Fibroblast of villous mesenchyme (primary cell): ENCODE data around the gene DPYSL4. TPM values are rescaled to one million over a fixed set of nuclear protein-coding genes. Genes with fewer than 3 reads are reported as not detected.
"Not testable (repeated sequence)": the region's sequence is repeated elsewhere in the genome, so short reads cannot be mapped to it uniquely, and the experiment has no call there.

Experiments
- DNase-seq: peaks from one replicate; pipeline ENCODE4 v3.0.0-alpha.2; 2010; ENCODE audit warnings: low read depth
- H3K4me3 ChIP-seq: 2 replicates; pipeline ENCODE4 v1.5.1; 2011; ENCODE audit warnings: low read depth, mild to moderate bottlenecking, low read length
- CTCF ChIP-seq: IDR thresholded peaks from 2 replicates; pipeline ENCODE4 v1.5.1; 2012; ENCODE audit warnings: low read depth, mild to moderate bottlenecking, low read length; ENCODE audit not compliant: insufficient read depth
- total RNA-seq: library from RNA; depleted of rRNA; stranded (reverse); fragments of >200 nt; gene quantifications from 2 replicates; pipeline ENCODE4 v1.2.3, GENCODE V29; 2012

Gene DPYSL4
- total RNA-seq, 1 donor = 0.86 TPM

- H3K4me3 ChIP-seq = no peak overlapping the region
- no peak for TF ChIP-seq CTCF
- no peak for DNase-seq
Measured at GRCh38 chr10:132212816-132213215, 26.1 kb downstream of the DPYSL4 start.

GRCh38 chr10:132213917-132214316, 27.2 kb downstream of the DPYSL4 start:
- no peak for TF ChIP-seq CTCF
- H3K4me3 ChIP-seq = no peak overlapping the region
- no peak for DNase-seq

DNA sequence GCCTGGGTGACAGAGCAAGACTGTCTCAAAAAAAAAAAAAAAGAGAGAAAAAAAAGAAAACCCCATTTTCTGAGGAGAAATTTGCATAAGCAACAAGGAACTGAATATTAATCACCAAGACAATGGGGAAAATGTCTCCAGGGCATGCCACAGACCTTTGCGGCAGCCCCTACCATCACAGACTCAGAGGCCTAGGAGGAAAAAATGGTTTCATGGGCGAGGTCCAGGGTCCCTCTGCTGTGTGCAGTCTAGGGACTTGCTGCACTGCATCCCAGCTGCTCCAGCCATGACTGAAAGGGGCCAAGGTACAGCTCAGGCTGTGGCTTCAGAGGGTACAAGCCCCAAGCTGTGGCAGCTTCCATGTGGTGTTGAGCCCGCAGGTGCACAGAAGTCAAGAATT, 29.7 kb downstream of the DPYSL4 start:
- H3K4me3 ChIP-seq, DNase-seq: not testable (repeated sequence)

- H3K4me3 ChIP-seq = no peak overlapping the region
- no peak for DNase-seq
Measured at GRCh38 chr10:132219486-132219885, 32.7 kb downstream of the DPYSL4 start.

DNA sequence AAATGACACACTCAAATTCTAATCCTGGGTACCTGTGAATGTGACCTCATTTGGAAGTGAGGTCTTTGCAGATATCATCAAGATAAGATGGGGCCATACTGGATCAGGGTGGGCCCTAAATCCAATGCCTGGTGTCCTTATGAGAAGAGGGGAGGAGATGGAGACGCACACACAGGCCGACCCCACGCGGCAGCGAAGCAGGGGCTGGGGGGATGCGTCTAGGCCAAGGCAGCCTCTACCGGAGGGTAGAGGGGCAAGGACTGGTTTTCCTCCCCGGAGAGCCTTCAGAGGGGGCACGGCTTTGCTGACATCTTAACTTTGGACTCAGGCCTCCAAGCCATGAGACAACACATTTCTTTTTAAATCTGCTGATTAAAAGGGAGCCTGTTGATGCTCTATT, 33.3 kb downstream of the DPYSL4 start:
- H3K4me3 ChIP-seq = no peak overlapping the region
- no peak for TF ChIP-seq CTCF
- DNase-seq = no peak

More at GRCh38 chr10:132219486-132219885, 32.7 kb downstream of the DPYSL4 start:
- TF ChIP-seq CTCF = no peak

- not testable (repeated sequence) for H3K4me3 ChIP-seq, DNase-seq
Measured at GRCh38 chr10:132220996-132221395, 34.2 kb downstream of the DPYSL4 start.

DNA sequence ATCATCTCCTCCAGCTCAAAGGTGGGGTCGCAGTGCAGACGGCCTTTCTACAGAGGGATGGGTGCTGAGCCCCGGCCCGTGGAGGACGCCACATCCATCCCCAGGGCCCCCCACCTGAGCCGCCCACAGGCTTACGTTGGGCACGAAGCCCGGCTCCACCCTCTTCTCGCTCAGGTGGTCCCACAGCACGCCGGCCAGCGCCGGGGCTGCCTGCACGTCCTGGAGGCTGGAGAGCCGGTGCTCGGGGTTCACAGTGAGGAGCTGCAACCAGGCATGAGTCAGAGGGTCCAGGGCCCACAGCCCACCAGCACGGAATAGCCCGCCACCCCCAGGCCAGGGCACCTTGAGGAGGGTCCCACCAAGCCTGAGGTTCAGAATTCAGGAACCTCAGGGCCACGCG, 36.0 kb downstream of the DPYSL4 start:
- TF ChIP-seq CTCF = no peak

DNA sequence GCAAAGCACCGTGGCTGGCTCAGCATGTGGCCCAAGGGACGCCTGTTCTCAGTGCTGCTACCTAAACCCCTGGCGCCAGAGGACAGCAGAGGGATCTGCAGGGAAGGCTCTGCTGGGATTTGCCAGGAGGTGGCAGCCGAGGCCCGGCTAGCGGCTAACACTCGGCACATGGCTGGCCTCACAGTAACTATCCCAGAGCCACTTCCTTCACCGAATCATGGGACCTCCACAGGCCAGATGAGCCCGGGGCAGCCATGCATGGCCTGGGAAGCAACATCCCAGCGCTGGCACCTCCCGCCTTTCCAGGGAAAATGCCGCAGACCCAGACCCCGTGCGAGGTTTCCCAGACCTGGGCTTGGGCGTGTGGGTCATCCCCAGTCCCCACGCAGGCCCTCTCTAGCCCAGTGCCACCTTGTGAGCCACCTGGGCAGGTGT, 36.4 kb downstream of the DPYSL4 start:
- DNase-seq = peak; percentile 75
- no peak overlapping the region for H3K4me3 ChIP-seq
- peak; percentile 98 for TF ChIP-seq CTCF

More for the DNA sequence above, 36.0 kb downstream of the DPYSL4 start:
- no peak for DNase-seq
- H3K4me3 ChIP-seq = no peak overlapping the region
